HEK293 (cell line): ENCODE measurements around the gene PCDH1.

Experiments
- CTCF ChIA-PET: fragments of 350-600 bp; formaldehyde crosslinking; extraction: SDS; loops from one replicate; lab custom pipeline; 2021; ENCODE audit warnings: antibody characterized with exemption; lab: Yijun Ruan, JAX
- POLR2A ChIA-PET: fragments of 300-600 bp; formaldehyde crosslinking; extraction: SDS; loops from one replicate; lab custom pipeline; 2020; ENCODE audit warnings: antibody characterized with exemption, inconsistent platforms; lab: Yijun Ruan, JAX
- H3K27ac ChIP-seq: fragments of 200-500 bp; sonication (Bioruptor generic); 2 replicates; pipeline ENCODE4 v1.5.1; 2014; ENCODE audit warnings: low read depth, low read length, control low read depth, inconsistent platforms; ENCODE audit errors: extremely low read depth
- H3K36me3 ChIP-seq, 2 experiments: fragments of 200-500 bp in 1 of 2; sonication (Bioruptor generic) in 1 of 2; 1 replicate in 1 of 2; 2 replicates in 1 of 2; pipeline ENCODE4 v1.5.1; 2014 to 2017; ENCODE audit warnings: inconsistent platforms in 2 of 2, low read length in 2 of 2; ENCODE audit not compliant: control insufficient read depth in 2 of 2, insufficient read depth in 1 of 2
- H3K4me1 ChIP-seq: fragments of 200-500 bp; sonication (Bioruptor generic); 2 replicates; pipeline ENCODE4 v1.5.1; 2014; ENCODE audit warnings: mild to moderate bottlenecking, low read length, inconsistent platforms; ENCODE audit not compliant: control insufficient read depth, insufficient read depth
- H3K4me3 ChIP-seq: 2 replicates; pipeline ENCODE4 v1.5.1; 2011; ENCODE audit warnings: low read depth, mild to moderate bottlenecking, control low read depth, low read length, moderate library complexity
- H3K9me3 ChIP-seq: fragments of 200-500 bp; sonication (Bioruptor generic); 2 replicates; pipeline ENCODE4 v1.5.1; 2014; ENCODE audit warnings: low read depth, low read length, inconsistent platforms; ENCODE audit not compliant: control insufficient read depth, insufficient read depth
- EGR2 ChIP-seq: fragments of 450-650 bp; formaldehyde crosslinking; IDR thresholded peaks from 2 replicates; pipeline ENCODE4 v1.5.1; 2016; ENCODE audit warnings: low read depth, missing biosample characterization, missing genetic modification characterization
- GLIS2 ChIP-seq: fragments of 450-650 bp; formaldehyde crosslinking; IDR thresholded peaks from 2 replicates; pipeline ENCODE4 v1.5.1; 2016; ENCODE audit warnings: missing biosample characterization, missing genetic modification characterization
- KLF1 ChIP-seq: fragments of 450-650 bp; formaldehyde crosslinking; IDR thresholded peaks from 2 replicates; pipeline ENCODE4 v1.5.1; 2016; ENCODE audit warnings: missing biosample characterization, missing genetic modification characterization
- RBAK ChIP-seq: fragments of 450-650 bp; formaldehyde crosslinking; IDR thresholded peaks from 2 replicates; pipeline ENCODE4 v1.5.1; 2016; ENCODE audit warnings: missing biosample characterization, missing genetic modification characterization
- ZFHX2 ChIP-seq: fragments of 450-650 bp; formaldehyde crosslinking; conservative IDR thresholded peaks from 2 replicates; pipeline ENCODE4 v1.5.1; 2016; ENCODE audit warnings: missing biosample characterization, missing genetic modification characterization
- ZNF140 ChIP-seq: fragments of 450-650 bp; formaldehyde crosslinking; IDR thresholded peaks from 2 replicates; pipeline ENCODE4 v1.5.1; 2016; ENCODE audit warnings: missing biosample characterization, missing genetic modification characterization
- ZNF16 ChIP-seq: fragments of 450-650 bp; formaldehyde crosslinking; IDR thresholded peaks from 2 replicates; pipeline ENCODE4 v1.5.1; 2016; ENCODE audit warnings: low read depth, missing biosample characterization, missing genetic modification characterization
- ZNF2 ChIP-seq: fragments of 450-650 bp; formaldehyde crosslinking; IDR thresholded peaks from 2 replicates; pipeline ENCODE4 v1.5.1; 2016; ENCODE audit warnings: missing biosample characterization, missing genetic modification characterization
- ZNF350 ChIP-seq: fragments of 450-650 bp; formaldehyde crosslinking; IDR thresholded peaks from 2 replicates; pipeline ENCODE4 v1.5.0; 2017; ENCODE audit warnings: missing biosample characterization, mild to moderate bottlenecking, missing genetic modification characterization
- ZNF433 ChIP-seq: fragments of 450-650 bp; formaldehyde crosslinking; IDR thresholded peaks from 2 replicates; pipeline ENCODE4 v1.5.1; 2016; ENCODE audit warnings: missing biosample characterization, missing genetic modification characterization, low read depth
- ZNF473 ChIP-seq: fragments of 450-650 bp; formaldehyde crosslinking; IDR thresholded peaks from 2 replicates; pipeline ENCODE4 v1.5.1; 2017; ENCODE audit warnings: missing biosample characterization, missing genetic modification characterization
- ZNF571 ChIP-seq: fragments of 450-650 bp; formaldehyde crosslinking; IDR thresholded peaks from 2 replicates; pipeline ENCODE4 v1.5.0; 2017; ENCODE audit warnings: missing biosample characterization, missing genetic modification characterization
- ZNF624 ChIP-seq: fragments of 450-650 bp; formaldehyde crosslinking; IDR thresholded peaks from 2 replicates; pipeline ENCODE4 v1.5.1; 2017; ENCODE audit warnings: missing biosample characterization, missing genetic modification characterization
- ZNF670 ChIP-seq: fragments of 450-650 bp; formaldehyde crosslinking; IDR thresholded peaks from 2 replicates; pipeline ENCODE4 v1.5.1; 2016; ENCODE audit warnings: missing biosample characterization, missing genetic modification characterization, low read depth
- ZNF777 ChIP-seq: fragments of 450-650 bp; formaldehyde crosslinking; IDR thresholded peaks from 2 replicates; pipeline ENCODE4 v1.5.1; 2017; ENCODE audit warnings: missing biosample characterization, missing genetic modification characterization, borderline replicate concordance
- ZNF785 ChIP-seq: fragments of 450-650 bp; formaldehyde crosslinking; IDR thresholded peaks from 2 replicates; pipeline ENCODE4 v1.5.1; 2016; ENCODE audit warnings: missing biosample characterization, missing genetic modification characterization
- ZSCAN30 ChIP-seq: fragments of 450-650 bp; IDR thresholded peaks from 2 replicates; pipeline ENCODE4 v1.5.1; 2018; ENCODE audit warnings: missing biosample characterization, mild to moderate bottlenecking, missing genetic modification characterization, moderate library complexity
- TF ChIP-seq, protein P1 (sequence below): fragments of 450-650 bp; formaldehyde crosslinking; IDR thresholded peaks from 2 replicates; pipeline ENCODE4 v1.5.1; 2016; ENCODE audit warnings: missing biosample characterization, missing genetic modification characterization
- TF ChIP-seq, protein P2 (sequence below): fragments of 450-650 bp; formaldehyde crosslinking; IDR thresholded peaks from 2 replicates; pipeline ENCODE4; 2016; ENCODE audit warnings: missing biosample characterization, missing genetic modification characterization
- TF ChIP-seq, protein P3 (sequence below): fragments of 450-650 bp; formaldehyde crosslinking; IDR thresholded peaks from 2 replicates; pipeline ENCODE4 v1.5.1; 2016; ENCODE audit warnings: missing biosample characterization, missing genetic modification characterization

Gene PCDH1

DNA sequence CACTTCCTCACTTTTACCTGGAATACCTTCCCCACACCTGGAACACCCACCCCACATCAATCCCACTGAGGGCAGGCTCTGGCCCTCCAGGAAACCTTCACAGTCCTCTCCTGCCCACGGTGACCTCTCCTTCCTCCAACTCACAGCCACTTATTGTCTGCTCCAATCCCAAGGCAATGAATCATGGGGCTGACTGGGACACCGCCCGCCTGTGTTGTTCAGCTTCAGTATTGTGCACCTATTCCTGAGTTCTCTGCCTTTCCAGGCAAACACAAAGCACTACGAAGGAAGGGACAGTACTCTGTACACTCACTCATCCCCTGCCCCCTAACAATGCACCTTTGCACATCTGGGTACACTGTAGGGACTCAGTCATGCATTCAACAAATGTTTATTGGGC, 7.3 kb downstream of the PCDH1 start (continued):
- TF ChIP-seq, protein P1, sequence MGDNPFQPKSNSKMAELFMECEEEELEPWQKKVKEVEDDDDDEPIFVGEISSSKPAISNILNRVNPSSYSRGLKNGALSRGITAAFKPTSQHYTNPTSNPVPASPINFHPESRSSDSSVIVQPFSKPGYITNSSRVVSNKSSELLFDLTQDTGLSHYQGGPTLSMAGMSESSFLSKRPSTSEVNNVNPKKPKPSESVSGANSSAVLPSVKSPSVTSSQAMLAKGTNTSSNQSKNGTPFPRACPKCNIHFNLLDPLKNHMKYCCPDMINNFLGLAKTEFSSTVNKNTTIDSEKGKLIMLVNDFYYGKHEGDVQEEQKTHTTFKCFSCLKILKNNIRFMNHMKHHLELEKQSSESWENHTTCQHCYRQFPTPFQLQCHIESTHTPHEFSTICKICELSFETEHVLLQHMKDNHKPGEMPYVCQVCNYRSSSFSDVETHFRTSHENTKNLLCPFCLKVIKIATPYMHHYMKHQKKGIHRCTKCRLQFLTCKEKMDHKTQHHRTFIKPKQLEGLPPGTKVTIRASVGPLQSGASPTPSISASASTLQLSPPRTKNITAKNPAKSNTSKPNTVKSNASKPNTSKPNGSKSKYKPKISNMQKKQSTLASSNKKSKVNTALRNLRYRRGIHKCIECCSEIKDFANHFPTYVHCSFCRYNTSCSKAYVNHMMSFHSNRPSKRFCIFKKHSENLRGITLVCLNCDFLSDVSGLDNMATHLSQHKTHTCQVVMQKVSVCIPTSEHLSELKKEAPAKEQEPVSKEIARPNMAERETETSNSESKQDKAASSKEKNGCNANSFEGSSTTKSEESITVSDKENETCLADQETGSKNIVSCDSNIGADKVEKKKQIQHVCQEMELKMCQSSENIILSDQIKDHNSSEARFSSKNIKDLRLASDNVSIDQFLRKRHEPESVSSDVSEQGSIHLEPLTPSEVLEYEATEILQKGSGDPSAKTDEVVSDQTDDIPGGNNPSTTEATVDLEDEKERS (tag by site-specific recombination) = no peak
- TF ChIP-seq ZNF433 (tag by site-specific recombination) (no peak), ZNF140 (tag by site-specific recombination) (no peak), ZNF473 (no peak), RBAK (tag by site-specific recombination) (no peak), ZSCAN30 (tag by site-specific recombination) (no peak), ZNF571 (tag by site-specific recombination) (no peak), ZNF624 (tag by site-specific recombination) (no peak), EGR2 (tag by site-specific recombination) (peak; percentile 66), ZFHX2 (tag by site-specific recombination) (peak; percentile 40; the same call in 1 of the 2 replicates), ZNF670 (no peak), KLF1 (no peak), ZNF785 (no peak)
- TF ChIP-seq, protein P2, sequence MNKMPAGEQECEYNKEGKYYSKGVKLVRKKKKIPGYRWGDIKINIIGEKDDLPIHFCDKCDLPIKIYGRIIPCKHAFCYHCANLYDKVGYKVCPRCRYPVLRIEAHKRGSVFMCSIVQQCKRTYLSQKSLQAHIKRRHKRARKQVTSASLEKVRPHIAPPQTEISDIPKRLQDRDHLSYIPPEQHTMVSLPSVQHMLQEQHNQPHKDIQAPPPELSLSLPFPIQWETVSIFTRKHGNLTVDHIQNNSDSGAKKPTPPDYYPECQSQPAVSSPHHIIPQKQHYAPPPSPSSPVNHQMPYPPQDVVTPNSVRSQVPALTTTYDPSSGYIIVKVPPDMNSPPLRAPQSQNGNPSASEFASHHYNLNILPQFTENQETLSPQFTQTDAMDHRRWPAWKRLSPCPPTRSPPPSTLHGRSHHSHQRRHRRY (tag by site-specific recombination) = no peak

DNA sequence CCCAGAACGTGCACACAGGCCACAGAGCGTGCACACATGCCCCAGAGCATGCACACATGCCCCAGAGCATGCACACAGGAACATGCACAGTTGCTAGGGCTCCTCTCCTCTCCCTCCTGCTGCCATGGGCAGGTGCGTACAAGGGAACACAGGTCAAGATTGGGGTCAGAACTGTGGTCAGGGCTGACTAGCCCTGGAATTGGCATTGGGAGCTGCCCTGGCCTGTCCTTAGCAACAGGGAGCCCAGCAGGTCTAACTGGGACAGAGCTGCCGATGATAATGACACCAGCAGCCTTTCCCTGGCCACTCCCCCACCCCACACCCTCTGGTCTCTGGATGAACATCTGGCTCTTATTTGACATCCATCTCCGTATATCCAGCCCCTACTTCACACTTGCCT, 8.0 kb downstream of the PCDH1 start:
- Histone ChIP-seq H3K27ac (no peak overlapping the region), H3K9me3 (no peaks in the 10 kb centered on the region), H3K36me3 (peaks cover 0 to 1% of the 10 kb centered on the region in 2 experiments; a peak in 1 of 3 replicates), H3K4me3 (no peak overlapping the region)
- CTCF ChIA-PET = interaction anchor here (0.5 to 3.0 kb wide), 2 partner anchors 8 to 163 kb away, joined by 3 to 13 read pairs; partner anchors contain the start of gene PCDH1
- TF ChIP-seq GLIS2 (no peak), ZNF16 (tag by site-specific recombination) (no peak), ZNF2 (tag by site-specific recombination) (no peak), ZNF777 (no peak), ZNF350 (tag by site-specific recombination) (no peak), ZNF785 (no peak)
- TF ChIP-seq, protein P3, sequence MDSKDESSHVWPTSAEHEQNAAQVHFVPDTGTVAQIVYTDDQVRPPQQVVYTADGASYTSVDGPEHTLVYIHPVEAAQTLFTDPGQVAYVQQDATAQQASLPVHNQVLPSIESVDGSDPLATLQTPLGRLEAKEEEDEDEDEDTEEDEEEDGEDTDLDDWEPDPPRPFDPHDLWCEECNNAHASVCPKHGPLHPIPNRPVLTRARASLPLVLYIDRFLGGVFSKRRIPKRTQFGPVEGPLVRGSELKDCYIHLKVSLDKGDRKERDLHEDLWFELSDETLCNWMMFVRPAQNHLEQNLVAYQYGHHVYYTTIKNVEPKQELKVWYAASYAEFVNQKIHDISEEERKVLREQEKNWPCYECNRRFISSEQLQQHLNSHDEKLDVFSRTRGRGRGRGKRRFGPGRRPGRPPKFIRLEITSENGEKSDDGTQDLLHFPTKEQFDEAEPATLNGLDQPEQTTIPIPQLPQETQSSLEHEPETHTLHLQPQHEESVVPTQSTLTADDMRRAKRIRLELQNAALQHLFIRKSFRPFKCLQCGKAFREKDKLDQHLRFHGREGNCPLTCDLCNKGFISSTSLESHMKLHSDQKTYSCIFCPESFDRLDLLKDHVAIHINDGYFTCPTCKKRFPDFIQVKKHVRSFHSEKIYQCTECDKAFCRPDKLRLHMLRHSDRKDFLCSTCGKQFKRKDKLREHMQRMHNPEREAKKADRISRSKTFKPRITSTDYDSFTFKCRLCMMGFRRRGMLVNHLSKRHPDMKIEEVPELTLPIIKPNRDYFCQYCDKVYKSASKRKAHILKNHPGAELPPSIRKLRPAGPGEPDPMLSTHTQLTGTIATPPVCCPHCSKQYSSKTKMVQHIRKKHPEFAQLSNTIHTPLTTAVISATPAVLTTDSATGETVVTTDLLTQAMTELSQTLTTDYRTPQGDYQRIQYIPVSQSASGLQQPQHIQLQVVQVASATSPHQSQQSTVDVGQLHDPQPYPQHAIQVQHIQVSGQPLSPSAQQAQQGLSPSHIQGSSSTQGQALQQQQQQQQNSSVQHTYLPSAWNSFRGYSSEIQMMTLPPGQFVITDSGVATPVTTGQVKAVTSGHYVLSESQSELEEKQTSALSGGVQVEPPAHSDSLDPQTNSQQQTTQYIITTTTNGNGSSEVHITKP (tag by site-specific recombination) = no peak
- TF ChIP-seq, all 188 proteins: peak for 0
- POLR2A ChIA-PET = no interaction called here
- no peaks in the 10 kb centered on the region for H3K4me1 ChIP-seq
